Neural cell (in vitro differentiated cells): ENCODE results near the gene LAMA5.

Source experiments
- EZH2 ChIP-seq: fragments of 200-600, 300-800 bp; shearing (Covaris generic), sonication (generic); IDR thresholded peaks from 2 replicates; pipeline ENCODE4 v1.6.1; 2014; ENCODE audit warnings: antibody characterized with exemption, low read length, borderline replicate concordance, mild to moderate bottlenecking; ENCODE audit not compliant: insufficient read depth, poor library complexity, severe bottlenecking
- POLR2AphosphoS5 ChIP-seq: IDR thresholded peaks from 2 replicates; pipeline ENCODE4 v1.6.1; 2012
- SMC3 ChIP-seq: fragments of 450-650 bp; conservative IDR thresholded peaks from 2 replicates; pipeline ENCODE4 v1.6.1; 2014; ENCODE audit warnings: antibody characterized with exemption, mild to moderate bottlenecking, moderate library complexity; ENCODE audit not compliant: poor library complexity
- TAF1 ChIP-seq: IDR thresholded peaks from 2 replicates; pipeline ENCODE4 v1.6.1; 2012; ENCODE audit warnings: low read depth
- TF ChIP-seq, protein P1 (sequence below): fragments of 450-650 bp; IDR thresholded peaks from 2 replicates; pipeline ENCODE4 v1.5.1; 2014; ENCODE audit warnings: antibody characterized with exemption, mild to moderate bottlenecking, moderate library complexity; ENCODE audit not compliant: poor library complexity, severe bottlenecking
- TF ChIP-seq, protein P2 (sequence below): IDR thresholded peaks from 2 replicates; pipeline ENCODE4 v1.6.1; 2012; ENCODE audit warnings: borderline replicate concordance

DNA sequence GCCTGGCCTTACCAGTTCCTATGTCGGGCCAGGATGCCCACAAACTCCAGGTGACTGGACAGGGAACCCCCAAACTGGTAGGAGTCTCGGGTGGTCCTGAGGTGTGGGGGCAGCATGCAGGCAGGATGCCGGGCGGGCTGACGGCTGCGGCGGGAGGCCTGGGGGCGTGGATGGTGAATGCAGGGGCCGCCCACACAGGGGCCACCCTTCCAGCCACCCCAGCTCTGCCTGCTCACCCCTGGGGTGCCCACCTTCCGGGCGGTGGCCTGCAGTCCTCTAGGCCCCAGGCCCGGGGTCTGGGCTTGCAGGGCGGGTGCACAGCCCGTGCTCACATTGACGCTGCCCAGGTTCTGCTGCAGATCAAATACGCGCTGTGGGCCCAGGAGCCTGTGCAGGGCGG is 56.0 kb downstream of the LAMA5 start:
- TF ChIP-seq, protein P1, sequence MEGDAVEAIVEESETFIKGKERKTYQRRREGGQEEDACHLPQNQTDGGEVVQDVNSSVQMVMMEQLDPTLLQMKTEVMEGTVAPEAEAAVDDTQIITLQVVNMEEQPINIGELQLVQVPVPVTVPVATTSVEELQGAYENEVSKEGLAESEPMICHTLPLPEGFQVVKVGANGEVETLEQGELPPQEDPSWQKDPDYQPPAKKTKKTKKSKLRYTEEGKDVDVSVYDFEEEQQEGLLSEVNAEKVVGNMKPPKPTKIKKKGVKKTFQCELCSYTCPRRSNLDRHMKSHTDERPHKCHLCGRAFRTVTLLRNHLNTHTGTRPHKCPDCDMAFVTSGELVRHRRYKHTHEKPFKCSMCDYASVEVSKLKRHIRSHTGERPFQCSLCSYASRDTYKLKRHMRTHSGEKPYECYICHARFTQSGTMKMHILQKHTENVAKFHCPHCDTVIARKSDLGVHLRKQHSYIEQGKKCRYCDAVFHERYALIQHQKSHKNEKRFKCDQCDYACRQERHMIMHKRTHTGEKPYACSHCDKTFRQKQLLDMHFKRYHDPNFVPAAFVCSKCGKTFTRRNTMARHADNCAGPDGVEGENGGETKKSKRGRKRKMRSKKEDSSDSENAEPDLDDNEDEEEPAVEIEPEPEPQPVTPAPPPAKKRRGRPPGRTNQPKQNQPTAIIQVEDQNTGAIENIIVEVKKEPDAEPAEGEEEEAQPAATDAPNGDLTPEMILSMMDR, result no peak
- TF ChIP-seq TAF1 (no peak), EZH2 (no peak), SMC3 (no peak), POLR2AphosphoS5 (no peak)
- TF ChIP-seq, protein P2, sequence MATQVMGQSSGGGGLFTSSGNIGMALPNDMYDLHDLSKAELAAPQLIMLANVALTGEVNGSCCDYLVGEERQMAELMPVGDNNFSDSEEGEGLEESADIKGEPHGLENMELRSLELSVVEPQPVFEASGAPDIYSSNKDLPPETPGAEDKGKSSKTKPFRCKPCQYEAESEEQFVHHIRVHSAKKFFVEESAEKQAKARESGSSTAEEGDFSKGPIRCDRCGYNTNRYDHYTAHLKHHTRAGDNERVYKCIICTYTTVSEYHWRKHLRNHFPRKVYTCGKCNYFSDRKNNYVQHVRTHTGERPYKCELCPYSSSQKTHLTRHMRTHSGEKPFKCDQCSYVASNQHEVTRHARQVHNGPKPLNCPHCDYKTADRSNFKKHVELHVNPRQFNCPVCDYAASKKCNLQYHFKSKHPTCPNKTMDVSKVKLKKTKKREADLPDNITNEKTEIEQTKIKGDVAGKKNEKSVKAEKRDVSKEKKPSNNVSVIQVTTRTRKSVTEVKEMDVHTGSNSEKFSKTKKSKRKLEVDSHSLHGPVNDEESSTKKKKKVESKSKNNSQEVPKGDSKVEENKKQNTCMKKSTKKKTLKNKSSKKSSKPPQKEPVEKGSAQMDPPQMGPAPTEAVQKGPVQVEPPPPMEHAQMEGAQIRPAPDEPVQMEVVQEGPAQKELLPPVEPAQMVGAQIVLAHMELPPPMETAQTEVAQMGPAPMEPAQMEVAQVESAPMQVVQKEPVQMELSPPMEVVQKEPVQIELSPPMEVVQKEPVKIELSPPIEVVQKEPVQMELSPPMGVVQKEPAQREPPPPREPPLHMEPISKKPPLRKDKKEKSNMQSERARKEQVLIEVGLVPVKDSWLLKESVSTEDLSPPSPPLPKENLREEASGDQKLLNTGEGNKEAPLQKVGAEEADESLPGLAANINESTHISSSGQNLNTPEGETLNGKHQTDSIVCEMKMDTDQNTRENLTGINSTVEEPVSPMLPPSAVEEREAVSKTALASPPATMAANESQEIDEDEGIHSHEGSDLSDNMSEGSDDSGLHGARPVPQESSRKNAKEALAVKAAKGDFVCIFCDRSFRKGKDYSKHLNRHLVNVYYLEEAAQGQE, result no peak
